HG02588 (cell line): Measurements from ENCODE around the gene HSPB6.

ENCODE experiments used
- ATAC-seq: cut with Tn5 transposase; IDR thresholded peaks from one replicate; pipeline ENCODE4 v1.9.1; 2021; ENCODE audit warnings: mild to moderate bottlenecking, moderate library complexity; ENCODE audit not compliant: unreplicated experiment

The HSPB6 gene

GRCh38 chr19:35717665-35718344 lies 39.0 kb downstream of the HSPB6 start, which contains the start of gene KMT2B:
Gene KMT2B, plus strand, starts transcription at chr19:35718003. Its CDS starts 16 bp downstream, at chr19:35718019.
- ATAC-seq, result peak; percentile 48

GRCh38 chr19:35716801-35717664 lies 39.8 kb downstream of the HSPB6 start:
- ATAC-seq, result peak; percentile 54

GRCh38 chr19:35715981-35716800 lies 40.6 kb downstream of the HSPB6 start:
- no peak for ATAC-seq

GRCh38 chr19:35715355-35715809 lies 41.4 kb downstream of the HSPB6 start:
- ATAC-seq, result no peak

GRCh38 chr19:35714601-35715354 lies 42.1 kb downstream of the HSPB6 start:
- no peak for ATAC-seq

- no peak for ATAC-seq
Observed at GRCh38 chr19:35713904-35714495, 42.8 kb downstream of the HSPB6 start.

GRCh38 chr19:35713506-35713850 lies 43.4 kb downstream of the HSPB6 start:
- no peak for ATAC-seq

- no peak for ATAC-seq
Observed at GRCh38 chr19:35712567-35713505, 44.0 kb downstream of the HSPB6 start.

- ATAC-seq, result no peak
Observed at GRCh38 chr19:35710784-35711723, 45.8 kb downstream of the HSPB6 start.

GRCh38 chr19:35708391-35708790 lies 48.4 kb downstream of the HSPB6 start:
- no peak for ATAC-seq
